WTC11 (cell line): ENCODE measurements around the gene NLRP6. TPM values are rescaled to one million over a fixed set of nuclear protein-coding genes. Genes with fewer than 3 reads are reported as not detected.
"Not testable (repeated sequence)": the region's sequence is repeated elsewhere in the genome, so short reads cannot be mapped to it uniquely, and the experiment has no call there.

Experiments used
- ATAC-seq: fragments of 200-7000 bp; cut with Tn5 transposase; 2 replicates; pipeline ENCODE4 v1.10.0; 2021; ENCODE audit warnings: mild to moderate bottlenecking, moderate library complexity
- CTCF ChIA-PET: fragments of 300-600 bp; sonication (Branson Sonifier 250); formaldehyde crosslinking; loops from one replicate; lab custom pipeline; 2021; ENCODE audit warnings: antibody characterized with exemption; lab: Charles Lee
- POLR2A ChIA-PET: fragments of 350-600 bp; sonication (Branson Sonifier 250); formaldehyde crosslinking; loops from one replicate; lab custom pipeline; 2021; ENCODE audit warnings: antibody characterized with exemption; lab: Charles Lee
- DNase-seq: peaks from one replicate; pipeline ENCODE4 v3.0.0; 2021; ENCODE audit warnings: low spot score
- H3K27ac Mint-ChIP-seq: 2 replicates; pipeline ENCODE4 v1.8.0; 2021; ENCODE audit warnings: mixed read lengths
- H3K27me3 Mint-ChIP-seq: 2 replicates; pipeline ENCODE4 v1.8.0; 2021; ENCODE audit warnings: low read depth, mild to moderate bottlenecking, moderate library complexity, mixed read lengths
- H3K36me3 Mint-ChIP-seq: 2 replicates; pipeline ENCODE4 v1.8.0; 2021; ENCODE audit warnings: mixed read lengths
- H3K4me1 Mint-ChIP-seq: 2 replicates; pipeline ENCODE4 v1.8.0; 2022; ENCODE audit warnings: mixed read lengths
- H3K4me3 Mint-ChIP-seq: 2 replicates; pipeline ENCODE4 v1.8.0; 2021; ENCODE audit warnings: mild to moderate bottlenecking, moderate library complexity, mixed read lengths
- H3K9me3 Mint-ChIP-seq: 2 replicates; pipeline ENCODE4 v1.8.0; 2021; ENCODE audit warnings: mixed read lengths
- ATF1 ChIP-seq: sonication (generic); formaldehyde crosslinking; IDR thresholded peaks from 2 replicates; pipeline ENCODE4 v1.8.1; 2023; ENCODE audit warnings: mild to moderate bottlenecking, moderate library complexity, missing genetic modification reagents
- E2F1 ChIP-seq: sonication (generic); formaldehyde crosslinking; IDR thresholded peaks from 2 replicates; pipeline ENCODE4 v1.8.0; 2022; ENCODE audit warnings: mild to moderate bottlenecking, missing genetic modification reagents
- FOXP1 ChIP-seq: sonication (generic); formaldehyde crosslinking; IDR thresholded peaks from 2 replicates; pipeline ENCODE4 v1.8.0; 2022; ENCODE audit warnings: missing genetic modification reagents, mild to moderate bottlenecking, moderate library complexity, borderline replicate concordance
- HMGA2 ChIP-seq: fragments of 250-450 bp; sonication (Bioruptor Pico); IDR thresholded peaks from 2 replicates; pipeline ENCODE4 v1.4.0; 2021; ENCODE audit warnings: mild to moderate bottlenecking, moderate library complexity
- HMGXB4 ChIP-seq: sonication (generic); formaldehyde crosslinking; IDR thresholded peaks from 2 replicates; pipeline ENCODE4 v1.8.1; 2023; ENCODE audit warnings: mild to moderate bottlenecking, moderate library complexity, missing genetic modification reagents
- IRF1 ChIP-seq: sonication (generic); formaldehyde crosslinking; IDR thresholded peaks from 2 replicates; pipeline ENCODE4 v1.8.0; 2023; ENCODE audit warnings: missing genetic modification reagents
- JUN ChIP-seq: sonication (generic); formaldehyde crosslinking; IDR thresholded peaks from 2 replicates; pipeline ENCODE4 v1.8.0; 2023; ENCODE audit warnings: mild to moderate bottlenecking, missing genetic modification reagents
- KAT7 ChIP-seq: sonication (generic); formaldehyde crosslinking; IDR thresholded peaks from 2 replicates; pipeline ENCODE4 v1.8.1; 2023; ENCODE audit warnings: missing genetic modification reagents, mild to moderate bottlenecking, borderline replicate concordance
- MAX ChIP-seq: sonication (generic); formaldehyde crosslinking; IDR thresholded peaks from 2 replicates; pipeline ENCODE4 v1.8.0; 2022; ENCODE audit warnings: mild to moderate bottlenecking, missing genetic modification reagents
- MYBL2 ChIP-seq: sonication (generic); formaldehyde crosslinking; IDR thresholded peaks from 2 replicates; pipeline ENCODE4 v1.8.1; 2023; ENCODE audit warnings: mild to moderate bottlenecking, moderate library complexity, missing genetic modification reagents
- NFATC4 ChIP-seq: fragments of 250-450 bp; sonication (Bioruptor Pico); IDR thresholded peaks from 2 replicates; pipeline ENCODE4 v1.9.0; 2021; ENCODE audit warnings: mild to moderate bottlenecking
- SOX15 ChIP-seq: fragments of 250-450 bp; sonication (Bioruptor Pico); IDR thresholded peaks from 2 replicates; pipeline ENCODE4 v1.9.0; 2021; ENCODE audit warnings: mild to moderate bottlenecking
- TCF7 ChIP-seq: sonication (generic); formaldehyde crosslinking; IDR thresholded peaks from 2 replicates; pipeline ENCODE4 v1.8.0; 2022; ENCODE audit warnings: mild to moderate bottlenecking, low read depth, missing genetic modification reagents, moderate library complexity
- TEAD1 ChIP-seq: sonication (generic); formaldehyde crosslinking; IDR thresholded peaks from 2 replicates; pipeline ENCODE4 v1.8.0; 2022; ENCODE audit warnings: mild to moderate bottlenecking, missing genetic modification reagents
- total RNA-seq: library from RNA; stranded (reverse); gene quantifications from 3 replicates; pipeline ENCODE4 v1.2.3, GENCODE V29; 2021

The NLRP6 gene
- total RNA-seq, 1 experiment from 2014 or later, result 0.09 TPM

- H3K27me3 Mint-ChIP-seq, result not testable (repeated sequence)
- peaks cover 11% of the 10 kb centered on the region for H3K36me3 Mint-ChIP-seq
- CTCF ChIA-PET, result interaction anchor here (1.4 kb wide), 1 partner anchor 9 kb away, joined by 8 read pairs; no protein-coding TSS in a partner anchor
- TF ChIP-seq KAT7 (CRISPR knock-in tag), result 0 out of 2 replicates have a peak, but pooled peaks have one; percentile 8
- TF ChIP-seq, all 79 proteins: peak for 1; not testable (repeated sequence) for 78
- DNase-seq, ATAC-seq, H3K9me3 Mint-ChIP-seq, POLR2A ChIA-PET: not testable (repeated sequence)
- peaks cover 46% of the 10 kb centered on the region for H3K4me1 Mint-ChIP-seq
- H3K4me3 Mint-ChIP-seq, result peak overlapping the region; percentile 97
- H3K27ac Mint-ChIP-seq, result peak overlapping the region; percentile 98
Observed at GRCh38 chr11:314554-314875, 36.3 kb downstream of the NLRP6 start.

GRCh38 chr11:315051-315481, 36.9 kb downstream of the NLRP6 start:
- Mint-ChIP-seq H3K4me1 (peaks cover 43% of the 10 kb centered on the region), H3K36me3 (peaks cover 11% of the 10 kb centered on the region), H3K27ac (no peak overlapping the region), H3K27me3 (no peaks in the 10 kb centered on the region), H3K9me3 (no peaks in the 10 kb centered on the region), H3K4me3 (peak overlapping the region; percentile 97)
- DNase-seq (no peak), ATAC-seq (no peak)
- ChIA-PET CTCF (interaction anchor here (1.4 to 3.6 kb wide), 3 partner anchors 9 to 65 kb away, joined by 3 to 34 read pairs (median 8); no protein-coding TSS in a partner anchor), POLR2A (interaction anchor here (0.9 to 1.8 kb wide), 3 partner anchors 25 to 47 kb away, joined by 3 to 9 read pairs (median 5); no protein-coding TSS in a partner anchor)
- TF ChIP-seq MAX (CRISPR knock-in tag), result peak; percentile 19; the same call in 1 of the 2 replicates
- TF ChIP-seq E2F1 (CRISPR knock-in tag), result no peak
- TF ChIP-seq JUN, result 0 out of 2 replicates have a peak, but pooled peaks have one; percentile 15

GRCh38 chr11:315516-315994, 37.3 kb downstream of the NLRP6 start:
- Mint-ChIP-seq H3K4me3 (peak overlapping the region; percentile 97), H3K36me3 (peaks cover 11% of the 10 kb centered on the region), H3K9me3 (no peaks in the 10 kb centered on the region), H3K4me1 (peaks cover 43% of the 10 kb centered on the region), H3K27ac (no peak overlapping the region), H3K27me3 (no peaks in the 10 kb centered on the region)
- POLR2A ChIA-PET, result interaction anchor here (0.9 to 1.8 kb wide), 3 partner anchors 25 to 47 kb away, joined by 3 to 9 read pairs (median 5); no protein-coding TSS in a partner anchor
- CTCF ChIA-PET, result interaction anchor here (1.4 to 3.6 kb wide), 5 partner anchors 10 to 92 kb away, joined by 3 to 34 read pairs (median 5); no protein-coding TSS in a partner anchor
- DNase-seq (no peak), ATAC-seq (no peak)
- TF ChIP-seq TCF7 (CRISPR knock-in tag) (no peak), ATF1 (CRISPR knock-in tag) (no peak), HMGXB4 (CRISPR knock-in tag) (0 out of 2 replicates have a peak, but pooled peaks have one; percentile 20), FOXP1 (CRISPR knock-in tag) (no peak), TEAD1 (CRISPR knock-in tag) (no peak), IRF1 (CRISPR knock-in tag) (0 out of 2 replicates have a peak, but pooled peaks have one; percentile 6), MYBL2 (CRISPR knock-in tag) (0 out of 2 replicates have a peak, but pooled peaks have one; percentile 41), NFATC4 (CRISPR knock-in tag) (no peak), SOX15 (CRISPR knock-in tag) (no peak), HMGA2 (CRISPR knock-in tag) (no peak)
- TF ChIP-seq, all 79 proteins: peak for 3
